ENCODE measurements around the gene CDCA4. TPM values are rescaled to one million over a fixed set of nuclear protein-coding genes. Genes with fewer than 3 reads are reported as not detected.

The CDCA4 gene
- total RNA-seq, 4 donors from 2014 or later = 5.3 to 8.0 (median 6.4) TPM

DNA sequence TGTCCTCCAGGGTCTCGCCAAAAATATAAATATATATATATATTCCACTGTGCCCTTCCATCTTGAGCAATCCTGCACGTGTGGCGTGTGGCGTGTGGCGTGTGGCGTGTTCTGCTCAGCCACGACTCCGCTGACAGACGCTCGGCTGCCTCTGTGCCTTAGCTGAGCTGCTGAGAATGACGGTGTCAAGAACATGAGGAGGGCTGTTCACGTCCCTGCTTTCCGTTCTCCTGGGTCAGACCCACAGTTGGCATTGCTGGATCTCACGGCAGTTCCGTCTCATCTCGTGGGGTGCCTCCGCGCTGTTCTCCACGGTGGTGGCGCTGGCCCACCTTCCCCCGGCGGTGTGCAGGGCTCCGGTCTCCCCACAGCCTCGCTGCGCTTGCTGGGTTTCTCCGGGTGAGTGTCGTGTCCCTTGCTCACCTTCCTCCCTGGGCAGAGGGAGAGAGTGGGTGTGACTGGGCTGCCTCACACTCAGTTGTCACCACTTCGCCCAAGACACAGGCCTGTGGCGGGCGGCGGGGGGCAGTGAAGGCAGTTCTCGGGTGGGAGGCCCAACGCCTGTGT, 34.9 kb upstream of the CDCA4 start:
- no peak for ATAC-seq (ENCODE audit: low FRiP score)
- TF ChIP-seq, protein P1, sequence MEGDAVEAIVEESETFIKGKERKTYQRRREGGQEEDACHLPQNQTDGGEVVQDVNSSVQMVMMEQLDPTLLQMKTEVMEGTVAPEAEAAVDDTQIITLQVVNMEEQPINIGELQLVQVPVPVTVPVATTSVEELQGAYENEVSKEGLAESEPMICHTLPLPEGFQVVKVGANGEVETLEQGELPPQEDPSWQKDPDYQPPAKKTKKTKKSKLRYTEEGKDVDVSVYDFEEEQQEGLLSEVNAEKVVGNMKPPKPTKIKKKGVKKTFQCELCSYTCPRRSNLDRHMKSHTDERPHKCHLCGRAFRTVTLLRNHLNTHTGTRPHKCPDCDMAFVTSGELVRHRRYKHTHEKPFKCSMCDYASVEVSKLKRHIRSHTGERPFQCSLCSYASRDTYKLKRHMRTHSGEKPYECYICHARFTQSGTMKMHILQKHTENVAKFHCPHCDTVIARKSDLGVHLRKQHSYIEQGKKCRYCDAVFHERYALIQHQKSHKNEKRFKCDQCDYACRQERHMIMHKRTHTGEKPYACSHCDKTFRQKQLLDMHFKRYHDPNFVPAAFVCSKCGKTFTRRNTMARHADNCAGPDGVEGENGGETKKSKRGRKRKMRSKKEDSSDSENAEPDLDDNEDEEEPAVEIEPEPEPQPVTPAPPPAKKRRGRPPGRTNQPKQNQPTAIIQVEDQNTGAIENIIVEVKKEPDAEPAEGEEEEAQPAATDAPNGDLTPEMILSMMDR (IDR thresholded peaks at IDR 0.05) = no peak
- no peak for DNase-seq (ENCODE audit: low spot score)

DNA sequence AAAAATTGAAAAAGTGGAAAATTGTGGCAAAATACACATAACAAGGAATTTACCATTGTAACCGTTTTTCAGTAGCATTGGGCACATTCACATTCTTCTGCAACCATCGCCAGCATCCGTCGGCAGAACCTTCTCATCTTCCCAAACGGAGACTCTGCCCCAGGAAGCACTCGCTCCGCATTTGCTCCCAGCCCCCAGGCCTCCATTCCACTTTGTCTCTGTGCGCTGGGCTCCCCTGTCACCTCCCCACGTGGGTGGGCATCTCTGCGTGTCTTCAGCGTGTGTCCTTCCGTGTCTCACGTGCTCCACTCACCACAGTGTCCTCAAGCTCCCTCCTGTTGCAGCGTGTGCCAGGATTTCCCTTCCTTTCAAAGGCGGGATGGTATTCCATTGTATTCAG, 34.5 kb upstream of the CDCA4 start:
- TF ChIP-seq, protein P1 (IDR thresholded peaks at IDR 0.05) = no peak

DNA sequence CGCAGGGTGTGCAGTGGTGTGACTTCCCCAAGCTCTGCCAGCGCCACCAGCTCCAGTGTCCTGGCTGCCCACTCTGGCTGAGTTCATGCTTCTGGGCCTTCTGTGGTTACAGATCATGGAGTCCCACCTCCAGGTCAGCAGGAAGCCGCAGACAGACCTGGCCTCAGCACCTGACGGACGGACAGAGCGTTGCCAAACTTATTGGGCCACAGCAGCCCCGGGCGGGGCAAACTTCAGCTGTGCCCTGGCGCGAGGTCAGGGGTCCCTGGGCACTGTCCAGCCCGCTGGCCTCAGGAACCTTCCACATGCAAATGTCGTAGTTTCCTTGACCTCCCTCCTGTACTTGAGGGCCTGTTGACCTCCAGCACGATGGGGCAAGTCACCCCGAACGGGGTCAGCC, 33.1 kb upstream of the CDCA4 start:
- TF ChIP-seq, protein P1 (IDR thresholded peaks at IDR 0.05) = no peak

More for the DNA sequence above, 34.5 kb upstream of the CDCA4 start:
- ATAC-seq (ENCODE audit: low FRiP score) (no peak), DNase-seq (ENCODE audit: low spot score) (no peak)

DNA sequence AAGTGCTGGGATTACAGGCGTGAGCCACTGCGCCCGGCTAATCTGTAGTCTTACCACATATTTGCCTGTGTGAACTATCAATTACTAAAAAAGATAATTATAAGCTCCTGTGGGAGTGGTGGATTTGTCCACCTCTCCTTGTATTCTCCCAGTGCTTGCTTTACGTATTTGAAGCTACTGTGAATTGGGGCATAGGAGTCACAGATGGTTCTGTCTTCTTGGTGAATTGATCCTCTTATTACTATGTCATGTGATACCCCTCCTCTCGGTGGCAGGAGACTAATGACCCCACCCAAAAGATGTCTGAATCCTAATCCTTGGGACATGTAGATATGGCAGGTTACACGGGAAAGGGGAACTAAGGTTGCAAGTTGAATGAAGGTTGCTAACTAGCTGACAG, 32.5 kb upstream of the CDCA4 start:
- DNase-seq (ENCODE audit: low spot score) = no peak
- TF ChIP-seq, protein P1 (IDR thresholded peaks at IDR 0.05) = no peak
- ATAC-seq (ENCODE audit: low FRiP score) = no peak

More for the DNA sequence above, 33.1 kb upstream of the CDCA4 start:
- DNase-seq (ENCODE audit: low spot score) (no peak), ATAC-seq (ENCODE audit: low FRiP score) (no peak)

DNA sequence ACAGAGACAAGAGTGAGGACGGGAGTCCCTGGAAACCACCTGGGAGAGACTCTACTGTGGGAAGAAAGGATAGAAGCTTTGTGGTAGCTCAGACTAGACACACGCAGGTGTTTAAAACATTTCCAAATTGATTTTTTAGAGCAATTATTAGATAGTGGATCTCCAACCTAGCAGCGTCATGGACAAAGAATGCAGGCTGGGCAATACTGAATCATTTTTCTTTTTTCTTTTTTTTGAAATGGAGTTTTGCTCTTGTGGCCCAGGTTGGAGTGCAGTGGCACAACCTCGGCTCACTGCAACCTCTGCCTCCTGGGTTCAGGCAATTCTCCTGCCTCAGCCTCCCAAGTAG, 31.2 kb upstream of the CDCA4 start:
- ATAC-seq (ENCODE audit: low FRiP score) = no peak
- DNase-seq (ENCODE audit: low spot score) = no peak
- TF ChIP-seq, protein P1 (IDR thresholded peaks at IDR 0.05) = no peak

DNA sequence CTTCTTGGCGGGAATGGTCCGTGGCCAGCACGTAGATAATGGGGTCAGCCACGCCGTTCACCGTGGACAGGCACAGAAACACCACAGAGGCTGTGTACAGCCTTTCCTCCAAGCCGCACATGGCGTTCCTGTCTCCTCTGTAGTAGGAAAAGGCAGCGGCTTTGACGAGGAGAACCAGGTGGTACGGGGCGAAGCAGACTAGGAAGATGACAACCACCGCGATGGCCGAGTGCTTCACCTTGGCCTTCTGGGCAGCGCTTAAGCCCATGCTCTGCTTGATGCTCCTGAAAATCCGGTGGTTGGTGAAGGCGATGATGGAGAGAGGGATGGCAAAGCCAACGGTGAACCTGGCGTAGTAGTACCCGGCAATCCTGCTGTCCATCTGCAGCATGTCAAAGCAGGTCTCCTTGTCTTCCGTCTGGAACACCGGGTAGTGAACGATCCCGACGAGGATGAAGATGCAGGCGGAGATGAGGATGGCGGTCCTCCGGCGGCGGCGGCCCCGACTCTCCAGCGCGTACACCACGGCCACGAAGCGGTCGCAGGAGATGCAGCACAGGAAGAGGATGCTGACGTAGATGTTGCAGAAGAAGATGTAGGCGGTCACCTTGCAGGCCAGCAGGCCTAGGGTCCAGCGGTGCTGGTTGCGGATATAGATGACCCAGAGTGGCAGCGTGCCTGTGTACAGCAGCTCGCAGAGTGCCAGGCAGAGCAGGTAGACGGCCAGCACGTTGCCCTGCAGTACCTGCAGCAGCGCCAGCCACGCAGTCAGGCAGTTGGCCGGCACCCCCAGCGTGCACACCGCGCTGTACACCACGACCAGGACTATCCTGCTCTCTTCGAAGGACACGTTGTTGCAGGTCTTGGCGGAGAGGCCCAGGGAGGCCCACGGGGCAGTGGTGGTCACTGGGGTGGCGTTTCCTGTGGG, 30.6 kb upstream of the CDCA4 start:
- ATAC-seq (ENCODE audit: low FRiP score) (no peak), DNase-seq (ENCODE audit: low spot score) (no peak)
- TF ChIP-seq, protein P1 (IDR thresholded peaks at IDR 0.05) = no peak

DNA sequence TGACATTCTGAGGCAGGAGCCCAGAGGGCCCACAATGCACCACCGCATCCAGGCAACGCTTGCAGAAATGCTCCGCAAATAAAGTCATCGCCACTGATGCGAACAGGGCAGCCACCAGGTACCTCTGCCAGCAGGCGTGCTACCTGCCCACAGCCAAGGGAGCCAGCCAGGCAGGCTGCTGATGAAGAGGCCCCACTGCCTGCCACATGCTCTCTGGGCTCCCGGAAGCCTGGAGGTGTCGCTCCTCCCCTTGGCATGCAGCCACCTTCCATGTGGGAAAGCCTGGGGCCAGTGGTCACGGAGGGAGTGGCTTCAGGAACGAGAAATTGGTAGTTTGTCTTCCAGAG, 29.6 kb upstream of the CDCA4 start:
- DNase-seq (ENCODE audit: low spot score) (no peak), ATAC-seq (ENCODE audit: low FRiP score) (no peak)
- TF ChIP-seq, protein P1 (IDR thresholded peaks at IDR 0.05) = no peak

Data from omental fat pad (tissue), 4 donors.